Stimulated activated CD8-positive, alpha-beta memory T cell treated with anti-CD3 and anti-CD28 coated beads, Interleukin-4, amount 100 ng/mL, for 4 hours (primary cell): Measurements from ENCODE around the gene PLEKHS1.

ENCODE experiments used
- DNase-seq, 2 donors: peaks; one replicate each; pipeline ENCODE4 v3.0.0-alpha.2; 2020; ENCODE audit warnings: low read depth in 2 of 2, low spot score in 1 of 2

The PLEKHS1 gene

DNA sequence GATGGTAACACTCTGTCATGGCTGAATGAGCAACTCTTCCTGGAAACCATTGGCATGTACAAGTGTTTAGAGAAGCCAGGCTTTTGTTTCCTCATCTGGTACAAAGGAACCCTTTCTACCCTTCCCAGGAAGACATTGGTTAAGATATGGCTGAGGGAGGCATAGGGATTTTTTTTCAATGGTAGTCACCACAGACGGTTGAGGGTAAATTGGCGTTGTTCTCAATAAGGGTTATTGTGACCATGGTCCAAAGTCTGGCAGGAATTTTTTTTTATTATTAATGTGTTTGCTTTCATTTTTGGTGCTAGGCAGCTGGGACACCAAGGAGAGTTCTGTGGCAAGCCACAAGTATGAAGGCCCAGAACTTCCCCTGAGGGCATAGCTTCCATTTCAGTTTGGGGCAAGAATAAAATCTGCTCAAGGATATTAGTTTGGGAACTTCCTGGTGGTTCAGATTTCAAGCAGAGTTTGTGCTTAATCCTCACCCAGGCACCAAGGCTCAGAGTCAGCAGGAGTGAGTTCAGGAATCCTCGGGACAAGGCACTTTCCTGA, at the start of gene PLEKHS1:
Gene PLEKHS1, plus strand, starts transcription at position 502 of the 552 bp plus-strand sequence. CDS start 3,596 bp downstream, outside the sequence.
- DNase-seq = no peak

DNA sequence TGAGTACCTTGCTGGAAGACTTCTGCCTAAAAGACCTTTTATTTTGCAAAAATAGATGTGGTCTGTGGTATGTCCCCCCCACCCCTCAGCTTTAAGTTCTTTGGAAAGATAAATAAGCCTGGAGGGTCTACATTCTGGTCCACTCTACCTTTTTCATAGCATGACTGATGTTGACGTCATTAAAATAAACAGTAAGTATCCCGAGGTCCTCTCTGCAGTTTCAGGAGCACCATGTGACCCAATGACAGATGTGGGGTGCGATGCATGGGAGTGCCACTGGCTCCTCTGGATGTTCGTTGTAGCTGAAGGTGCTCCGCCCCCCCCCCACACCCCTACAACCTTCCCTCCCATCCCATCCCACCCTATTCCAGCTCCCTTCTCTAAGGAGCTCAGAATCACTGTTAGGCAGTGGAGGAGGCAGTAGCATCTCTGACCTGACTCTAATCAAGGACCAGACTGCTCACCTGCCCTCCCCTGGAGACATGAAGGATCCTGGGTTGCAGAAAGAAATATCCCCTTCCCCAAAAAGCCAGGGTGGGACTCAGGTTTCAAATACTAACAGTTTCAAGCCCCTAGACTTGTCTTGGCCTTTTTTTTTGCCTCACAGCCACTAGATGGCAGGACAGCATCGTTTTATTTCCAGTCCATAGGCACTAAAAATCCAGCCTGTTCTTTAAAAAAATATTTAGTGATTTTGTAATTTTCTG, 46.7 kb upstream of the PLEKHS1 start:
- DNase-seq = no peak

DNA sequence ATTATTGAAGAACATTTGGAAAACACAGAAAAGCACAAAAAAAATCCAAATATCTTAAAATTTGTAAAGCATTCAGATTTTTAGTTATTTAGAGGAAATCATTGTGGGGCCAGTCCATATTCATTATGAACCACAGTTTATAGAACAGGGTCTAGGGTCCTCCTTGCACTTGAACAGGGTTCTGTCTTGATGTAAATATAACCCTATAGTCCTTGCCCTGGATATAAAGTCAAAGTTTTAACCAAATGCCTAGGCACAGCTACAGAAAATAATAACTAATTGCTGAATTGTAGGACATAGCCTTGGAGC, 46.2 kb upstream of the PLEKHS1 start:
- DNase-seq = no peak

DNA sequence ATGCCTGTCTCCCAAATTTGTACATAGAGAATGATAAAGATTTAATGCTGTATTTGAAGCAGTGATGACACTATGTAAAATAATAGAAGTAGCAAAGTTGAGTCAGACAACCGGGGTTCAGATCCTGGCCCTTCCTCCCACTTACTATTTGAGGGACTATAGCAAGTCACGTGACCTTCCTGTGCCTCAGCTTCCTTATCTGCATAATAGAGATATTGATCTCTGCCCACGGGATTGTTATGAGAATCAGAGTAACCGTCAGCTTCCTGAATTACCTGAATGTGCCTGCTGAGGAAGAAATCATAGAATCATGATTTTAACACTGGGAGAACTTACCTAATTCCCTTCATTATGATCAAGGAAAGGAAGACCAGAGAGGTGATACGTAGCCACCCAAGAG, 44.9 kb upstream of the PLEKHS1 start:
- DNase-seq = no peak

- DNase-seq = no peak
Measured at GRCh38 chr10:113708640-113709039, 42.8 kb upstream of the PLEKHS1 start.

DNA sequence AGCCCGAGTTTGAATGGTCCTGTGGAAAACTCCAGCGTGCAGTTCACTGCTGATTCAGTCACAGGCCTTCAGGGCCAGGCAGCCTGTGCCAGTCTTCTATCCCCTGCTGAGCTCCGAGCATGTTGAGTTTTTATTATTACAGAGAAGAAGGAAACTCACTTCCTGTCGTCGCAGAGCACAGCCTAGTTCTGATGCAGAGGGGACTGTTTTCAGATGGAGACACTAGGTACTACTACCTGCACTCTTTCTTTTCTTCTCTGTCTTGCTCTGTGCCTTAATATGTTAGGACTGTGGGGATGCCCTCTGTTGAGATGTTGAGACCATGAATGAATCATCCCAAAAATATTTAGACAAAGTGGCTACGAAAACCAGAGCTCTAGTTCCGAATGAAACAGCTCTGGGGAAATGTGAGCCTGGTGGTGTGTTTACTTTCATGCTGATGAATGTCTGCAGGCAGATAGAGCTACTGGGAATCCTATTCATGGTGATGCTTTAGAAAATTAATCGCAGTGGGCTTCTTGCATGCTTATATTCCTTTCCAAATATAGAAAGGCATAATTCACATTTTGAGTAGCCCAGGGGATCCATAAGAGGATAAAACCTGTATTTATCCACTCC, 42.2 kb upstream of the PLEKHS1 start:
- no peak for DNase-seq

- DNase-seq = no peak
Measured at GRCh38 chr10:113711142-113711541, 40.3 kb upstream of the PLEKHS1 start.

DNA sequence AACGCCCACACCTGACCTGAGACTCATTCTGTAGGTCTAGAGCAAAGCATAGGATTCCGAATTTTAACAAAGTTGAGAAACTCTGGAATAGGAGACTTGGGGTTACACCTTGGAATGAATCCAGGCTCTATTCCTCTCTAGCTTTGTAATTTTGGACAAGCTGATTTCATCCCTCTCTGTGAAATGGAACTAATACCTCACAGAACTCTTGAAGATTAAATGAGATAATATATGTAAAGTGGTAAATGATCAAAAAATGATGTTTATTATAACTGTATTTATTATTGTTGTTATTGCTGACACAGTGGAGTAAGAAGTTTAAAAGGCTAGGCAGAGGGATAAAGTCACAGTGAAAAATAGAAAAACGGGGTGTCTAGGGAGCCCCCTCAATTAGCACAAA, 39.5 kb upstream of the PLEKHS1 start:
- DNase-seq = no peak

- no peak for DNase-seq
Measured at GRCh38 chr10:113712755-113713639, 38.5 kb upstream of the PLEKHS1 start.

DNA sequence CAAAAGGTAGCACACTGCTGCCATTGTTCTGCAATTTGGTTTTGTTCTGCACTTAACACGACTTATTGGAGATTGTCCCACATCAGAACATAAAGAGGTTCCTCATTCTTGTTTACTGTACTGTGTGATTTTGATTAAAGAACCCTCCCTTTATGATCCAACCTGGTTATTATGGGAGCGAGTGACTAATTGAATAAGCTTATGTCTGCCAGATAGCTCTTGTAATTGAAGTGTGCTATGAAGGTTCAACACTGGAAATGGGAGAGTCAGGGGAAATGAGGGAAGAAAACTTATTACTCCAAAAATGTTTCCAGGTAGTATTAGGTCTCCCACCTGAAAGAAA, 37.9 kb upstream of the PLEKHS1 start:
- no peak for DNase-seq

DNA sequence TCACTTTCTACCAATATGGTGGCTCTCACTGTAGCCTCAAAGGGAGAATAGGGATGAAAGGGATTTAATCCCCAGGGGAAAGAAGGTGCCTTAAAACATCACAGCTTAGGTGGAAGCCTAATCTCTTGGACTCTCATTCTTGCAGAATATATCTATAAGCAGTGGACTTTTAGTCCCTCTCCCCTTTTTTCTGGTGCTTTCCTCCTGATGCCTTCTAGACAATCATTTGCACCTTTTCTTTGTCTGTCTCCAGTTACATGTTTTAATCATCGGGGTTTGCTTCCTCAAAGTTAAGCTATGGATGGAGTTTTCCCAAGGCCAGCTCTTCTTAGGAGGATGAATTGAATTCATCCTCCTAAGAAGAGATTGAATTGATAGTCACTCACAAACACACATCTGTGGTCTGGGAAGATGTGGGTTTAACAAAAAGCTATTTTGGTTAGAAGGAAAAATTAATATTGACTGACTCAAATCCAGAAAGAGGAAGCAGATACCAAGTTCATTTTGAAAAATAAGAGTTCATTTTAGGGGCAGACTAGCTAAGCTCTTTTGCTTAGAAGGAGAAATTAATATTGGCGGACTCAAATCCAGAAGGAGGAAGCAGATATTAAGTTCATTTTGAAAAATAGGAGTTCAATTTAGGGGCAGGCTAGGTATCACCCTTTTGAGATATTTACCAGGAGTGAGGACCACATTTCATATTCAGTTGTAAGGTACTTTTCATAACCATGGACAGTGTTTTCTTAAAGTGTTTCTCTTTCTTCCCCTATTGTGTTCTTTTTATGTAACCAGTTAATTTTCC, 35.2 kb upstream of the PLEKHS1 start:
- DNase-seq = no peak

DNA sequence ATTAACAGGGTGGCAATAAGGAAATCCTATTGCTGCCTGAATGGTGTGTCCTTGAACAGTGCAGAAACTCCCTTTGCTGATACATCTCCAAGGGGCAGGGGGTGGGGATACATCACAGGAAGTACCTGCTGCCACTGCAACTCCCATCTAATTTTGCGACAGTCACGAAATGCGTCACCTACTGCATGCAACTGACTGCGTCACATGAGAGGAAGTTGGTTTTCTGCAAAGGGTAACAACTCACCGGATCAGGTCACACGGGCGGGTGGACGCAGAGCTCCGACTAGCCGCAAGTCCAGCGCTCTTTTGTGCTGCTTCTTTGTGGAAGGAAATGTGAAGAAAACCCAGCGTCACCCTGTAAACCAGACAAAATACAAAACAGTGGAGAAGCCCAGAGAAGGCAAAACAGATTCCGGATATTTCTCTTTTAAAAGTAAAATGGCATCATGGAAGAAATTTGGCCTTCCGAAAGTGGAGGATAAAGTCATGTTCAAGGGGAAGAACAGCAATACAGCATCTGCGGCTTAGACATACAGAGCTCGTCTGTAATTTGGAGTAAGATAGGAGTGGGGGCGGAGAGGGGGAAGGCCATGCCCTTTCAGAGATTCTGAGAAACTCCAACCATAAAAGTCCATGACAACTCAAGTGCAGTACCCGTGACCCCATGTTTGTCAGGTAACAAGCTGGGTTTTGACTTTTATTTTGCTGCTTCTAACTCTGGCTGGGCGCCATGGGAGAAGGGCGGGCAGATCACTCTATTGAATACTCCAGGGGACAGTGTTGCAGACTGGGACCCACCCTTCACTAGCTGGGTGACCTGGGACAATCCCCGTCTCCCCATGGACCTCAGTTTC, 32.3 kb upstream of the PLEKHS1 start:
- no peak for DNase-seq

GRCh38 chr10:113720386-113720785, 31.1 kb upstream of the PLEKHS1 start:
- no peak for DNase-seq

- DNase-seq = no peak
Measured at GRCh38 chr10:113732160-113732881, 19.2 kb upstream of the PLEKHS1 start.

DNA sequence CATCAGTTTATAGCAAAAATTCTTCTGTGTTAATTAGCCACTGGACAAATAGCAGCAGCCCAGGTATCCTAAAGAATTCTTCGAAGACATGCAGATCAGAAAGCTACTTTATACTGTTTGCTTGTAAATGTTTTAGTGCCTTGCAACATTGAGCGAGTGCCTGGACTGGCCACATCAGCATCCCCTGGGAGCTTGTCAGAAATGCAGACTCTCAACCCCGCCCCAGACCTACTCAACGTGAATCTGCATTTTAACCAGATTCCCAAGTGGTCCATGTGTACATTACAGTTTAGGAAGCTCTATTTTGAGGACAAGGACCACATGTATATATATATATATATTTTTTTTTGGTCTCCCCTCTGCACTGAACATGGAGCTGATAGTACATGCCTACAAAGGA, 18.5 kb upstream of the PLEKHS1 start:
- no peak for DNase-seq

DNA sequence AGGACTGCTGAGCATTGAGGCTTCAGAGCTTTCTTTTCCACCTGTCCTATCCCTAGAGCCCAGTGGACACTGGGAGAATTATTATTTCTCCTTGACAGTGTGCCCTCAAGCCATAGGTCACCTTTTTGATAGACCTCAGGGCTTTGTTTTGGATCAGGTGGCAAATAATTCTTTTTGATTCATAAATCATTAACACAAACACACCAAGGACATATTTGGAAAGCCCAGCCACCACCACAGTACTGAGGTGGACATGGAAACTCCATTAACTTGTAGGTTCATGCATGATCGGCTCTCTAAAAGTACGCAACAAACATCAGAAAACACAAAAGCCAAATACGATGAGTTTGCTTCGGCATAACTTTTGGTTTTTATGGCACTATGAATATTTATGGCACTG, 17.8 kb upstream of the PLEKHS1 start:
- DNase-seq = no peak

- no peak for DNase-seq
Measured at GRCh38 chr10:113735913-113736312, 15.6 kb upstream of the PLEKHS1 start.

- no peak for DNase-seq
Measured at GRCh38 chr10:113736576-113736975, 14.9 kb upstream of the PLEKHS1 start.

- DNase-seq = no peak
Measured at GRCh38 chr10:113739031-113739430, 12.5 kb upstream of the PLEKHS1 start.

GRCh38 chr10:113739577-113739976, 11.9 kb upstream of the PLEKHS1 start:
- no peak for DNase-seq
